MM.1S (cell line): ENCODE data around the gene KCNC1.

Experiments used
- DNase-seq: peaks from one replicate; pipeline ENCODE4 v3.0.0-alpha.2; 2015
- H2AFZ ChIP-seq: fragments of 300-600 bp; sonication (generic); 2 replicates; pipeline ENCODE4 v1.6.0; 2016; ENCODE audit warnings: antibody characterized with exemption, low read length
- H3F3A ChIP-seq: fragments of 300-600 bp; sonication (generic); 2 replicates; pipeline ENCODE4 v1.6.1; 2016; ENCODE audit warnings: mild to moderate bottlenecking, antibody characterized with exemption, low read length, moderate library complexity, mixed read lengths; ENCODE audit not compliant: insufficient read depth
- H3K27ac ChIP-seq: fragments of 300-600 bp; sonication (generic); 2 replicates; pipeline ENCODE4 v1.5.1; 2016; ENCODE audit warnings: mild to moderate bottlenecking, low read length
- H3K27me3 ChIP-seq: fragments of 300-600 bp; sonication (generic); replicated peaks from 2 replicates; pipeline ENCODE4 v1.6.0; 2016; ENCODE audit warnings: low read length; ENCODE audit not compliant: insufficient read depth
- H3K36me3 ChIP-seq: fragments of 300-600 bp; sonication (generic); replicated peaks from 2 replicates; pipeline ENCODE4 v1.6.1; 2016; ENCODE audit warnings: mild to moderate bottlenecking, low read length, mixed read lengths; ENCODE audit not compliant: insufficient read depth
- H3K4me1 ChIP-seq: fragments of 300-600 bp; sonication (generic); 2 replicates; pipeline ENCODE4 v1.6.1; 2016; ENCODE audit warnings: low read length, mixed read lengths
- H3K4me2 ChIP-seq: fragments of 300-600 bp; sonication (generic); 2 replicates; pipeline ENCODE4 v1.6.0; 2016; ENCODE audit warnings: low read depth, low read length
- H3K4me3 ChIP-seq: fragments of 300-600 bp; sonication (generic); 2 replicates; pipeline ENCODE4 v1.5.1; 2016; ENCODE audit warnings: low read length, mixed read lengths
- H3K79me2 ChIP-seq: fragments of 300-600 bp; sonication (generic); 2 replicates; pipeline ENCODE4 v1.6.1; 2016; ENCODE audit warnings: mixed run types, low read length, mixed read lengths
- H3K9ac ChIP-seq: fragments of 300-600 bp; sonication (generic); 2 replicates; pipeline ENCODE4 v1.6.1; 2016; ENCODE audit warnings: low read length, mixed read lengths
- H3K9me2 ChIP-seq: fragments of 300-600 bp; sonication (generic); replicated peaks from 2 replicates; pipeline ENCODE4 v1.6.1; 2016; ENCODE audit warnings: mild to moderate bottlenecking, low read length, mixed read lengths; ENCODE audit not compliant: insufficient read depth
- H3K9me3 ChIP-seq: fragments of 300-600 bp; sonication (generic); replicated peaks from 2 replicates; pipeline ENCODE4 v1.6.1; 2016; ENCODE audit warnings: mild to moderate bottlenecking, low read length, mixed read lengths; ENCODE audit not compliant: insufficient read depth
- H4K20me1 ChIP-seq: fragments of 300-600 bp; sonication (generic); 2 replicates; pipeline ENCODE4 v1.6.1; 2016; ENCODE audit warnings: mild to moderate bottlenecking, low read length, moderate library complexity, mixed read lengths; ENCODE audit not compliant: insufficient read depth
- CTCF ChIP-seq: fragments of 300-600 bp; sonication (generic); IDR thresholded peaks from 2 replicates; pipeline ENCODE4 v1.5.1; 2016; ENCODE audit warnings: antibody characterized with exemption, low read length, mixed read lengths
- EZH2 ChIP-seq: fragments of 300-600 bp; sonication (generic); optimal IDR thresholded peaks from 2 replicates; pipeline ENCODE3; 2017; ENCODE audit warnings: low read depth, mild to moderate bottlenecking, antibody characterized with exemption, low read length, mixed read lengths
- EZH2phosphoT487 ChIP-seq: fragments of 300-600 bp; sonication (generic); IDR thresholded peaks from 2 replicates; pipeline ENCODE4 v1.6.1; 2018; ENCODE audit warnings: antibody characterized with exemption, low read length

Gene KCNC1

DNA sequence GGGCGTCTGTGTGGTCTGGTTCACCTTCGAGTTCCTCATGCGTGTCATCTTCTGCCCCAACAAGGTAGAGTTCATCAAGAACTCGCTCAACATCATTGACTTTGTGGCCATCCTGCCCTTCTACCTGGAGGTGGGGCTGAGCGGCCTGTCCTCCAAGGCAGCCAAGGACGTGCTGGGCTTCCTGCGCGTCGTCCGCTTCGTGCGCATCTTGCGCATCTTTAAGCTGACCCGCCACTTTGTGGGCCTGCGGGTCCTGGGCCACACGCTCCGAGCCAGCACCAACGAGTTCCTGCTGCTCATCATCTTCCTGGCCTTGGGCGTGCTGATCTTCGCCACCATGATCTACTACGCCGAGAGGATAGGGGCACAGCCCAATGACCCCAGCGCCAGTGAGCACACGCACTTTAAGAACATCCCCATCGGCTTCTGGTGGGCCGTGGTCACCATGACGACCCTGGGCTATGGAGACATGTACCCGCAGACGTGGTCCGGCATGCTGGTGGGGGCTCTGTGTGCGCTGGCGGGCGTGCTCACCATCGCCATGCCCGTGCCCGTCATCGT, 37.3 kb downstream of the KCNC1 start:
- Histone ChIP-seq H3K9ac (no peak overlapping the region), H3K4me1 (no peaks in the 10 kb centered on the region), H3K27me3 (peaks cover 9% of the 10 kb centered on the region; the same call in 1 of the 2 replicates), H4K20me1 (no peaks in the 10 kb centered on the region), H3K4me2 (no peak overlapping the region), H3F3A (no peaks in the 10 kb centered on the region), H3K79me2 (no peaks in the 10 kb centered on the region), H2AFZ (no peak overlapping the region), H3K4me3 (no peak overlapping the region), H3K9me2 (no peaks in the 10 kb centered on the region), H3K9me3 (no peaks in the 10 kb centered on the region), H3K36me3 (no peaks in the 10 kb centered on the region), H3K27ac (no peak overlapping the region)
- TF ChIP-seq EZH2phosphoT487 = no peak
- no peak for TF ChIP-seq CTCF
- no peak for TF ChIP-seq EZH2
- no peak for DNase-seq

DNA sequence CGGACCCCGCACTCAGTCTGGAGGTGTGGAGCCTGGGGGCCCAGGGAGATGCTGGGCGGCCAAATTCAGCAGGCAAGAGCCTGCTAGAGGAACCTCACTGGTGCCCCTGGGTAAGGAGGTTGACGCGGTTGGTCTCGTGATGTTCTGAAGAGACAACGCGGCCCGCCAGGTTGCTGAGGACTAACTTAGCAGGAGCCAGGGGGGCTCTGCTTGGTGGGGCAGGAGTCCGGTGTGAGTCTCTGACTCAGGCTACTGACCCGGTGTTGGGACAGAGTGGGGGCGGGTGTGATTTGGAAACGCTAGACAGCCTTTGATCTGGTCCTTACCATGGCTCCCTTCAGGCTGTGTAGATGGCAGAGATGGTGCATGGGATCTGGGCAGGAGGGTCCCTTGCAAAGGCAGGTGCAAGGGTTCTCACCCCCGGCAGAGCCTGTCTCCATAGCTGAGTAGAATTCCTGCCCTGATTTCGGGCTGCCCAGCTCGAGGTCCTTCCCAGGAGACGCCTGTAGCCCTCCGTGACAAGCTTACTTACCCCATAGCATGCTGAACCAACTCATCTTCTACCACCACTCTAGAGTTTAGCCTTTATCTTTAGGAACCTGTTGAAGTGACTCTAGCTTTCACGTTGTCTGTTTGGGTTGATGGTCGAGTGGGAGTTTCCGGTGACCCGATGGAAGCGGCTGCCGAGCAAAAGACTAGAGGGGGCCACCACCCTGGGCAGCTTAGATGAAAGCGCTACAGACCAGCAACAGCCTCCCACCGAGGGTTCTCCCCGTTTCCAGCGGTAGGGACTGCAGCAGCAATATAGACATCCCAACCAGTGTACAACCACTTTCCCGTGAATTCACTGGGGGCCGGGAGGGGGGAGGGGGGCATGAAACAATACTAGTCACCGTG, 38.4 kb downstream of the KCNC1 start:
- Histone ChIP-seq H4K20me1 (no peaks in the 10 kb centered on the region), H3K9me2 (no peaks in the 10 kb centered on the region), H3F3A (no peaks in the 10 kb centered on the region), H3K4me3 (no peak overlapping the region), H3K9ac (no peak overlapping the region), H3K4me1 (no peaks in the 10 kb centered on the region), H3K4me2 (no peak overlapping the region), H3K79me2 (no peaks in the 10 kb centered on the region), H3K36me3 (no peaks in the 10 kb centered on the region), H3K9me3 (no peaks in the 10 kb centered on the region), H2AFZ (no peak overlapping the region), H3K27ac (no peak overlapping the region), H3K27me3 (peaks cover 12% of the 10 kb centered on the region; the same call in 1 of the 2 replicates)
- TF ChIP-seq CTCF (no peak), EZH2phosphoT487 (no peak)
- no peak for DNase-seq

- no peaks in the 10 kb centered on the region for H3K9me2 ChIP-seq
Observed at GRCh38 chr11:17773674-17774073, 39.1 kb downstream of the KCNC1 start.

More at GRCh38 chr11:17773674-17774073, 39.1 kb downstream of the KCNC1 start:
- Histone ChIP-seq H3K9ac (no peak overlapping the region), H3K27ac (no peak overlapping the region), H3K4me3 (no peak overlapping the region), H3K36me3 (no peaks in the 10 kb centered on the region), H4K20me1 (no peaks in the 10 kb centered on the region), H3K9me3 (no peaks in the 10 kb centered on the region), H3K4me2 (no peak overlapping the region), H3K27me3 (peaks cover 12% of the 10 kb centered on the region; the same call in 1 of the 2 replicates), H2AFZ (no peak overlapping the region), H3K4me1 (no peaks in the 10 kb centered on the region), H3K79me2 (no peaks in the 10 kb centered on the region), H3F3A (no peaks in the 10 kb centered on the region)
- DNase-seq = no peak
- TF ChIP-seq CTCF (no peak), EZH2phosphoT487 (no peak), EZH2 (no peak)
